K562 (cell line): ENCODE data around the gene RNF115. TPM values are rescaled to one million over a fixed set of nuclear protein-coding genes. Genes with fewer than 3 reads are reported as not detected.
"Not testable (repeated sequence)": the region's sequence is repeated elsewhere in the genome, so short reads cannot be mapped to it uniquely, and the experiment has no call there.

Source experiments
- ATAC-seq: fragments of 200-7000 bp; cut with Tn5 transposase; 3 replicates; pipeline ENCODE4 v1.9.1; 2020; ENCODE audit warnings: moderate library complexity
- BruUV-seq: library from RNA; stranded (reverse); fragments of 400-500 nt; replicated peaks from 2 replicates; lab custom pipeline; 2021; lab: Mats Ljungman, UMichigan
- CTCF ChIA-PET: fragments of 300-600 bp; formaldehyde crosslinking; extraction: SDS; loops from one replicate; lab custom pipeline; 2021; ENCODE audit warnings: low intra/inter-chr PET ratio; lab: Yijun Ruan, JAX
- POLR2A ChIA-PET: fragments of 300-600, 350-650 bp; sonication (Branson Sonifier 250); formaldehyde crosslinking; extraction: SDS; loops from one replicate; lab custom pipeline; 2021; ENCODE audit warnings: antibody characterized with exemption, inconsistent platforms; lab: Yijun Ruan, JAX
- DNase-seq, 4 experiments: peaks; one replicate each; pipeline versions ENCODE4 v3.0.0 to v3.0.0-alpha.2; 2011 to 2018; ENCODE audit warnings: low spot score in 3 of 4, mixed read lengths in 3 of 4; ENCODE audit errors: extremely low read depth in 1 of 4
- FAIRE-seq: peaks from 2 replicates; lab custom pipeline; 2011; peaks lifted over from hg19 to GRCh38; lab: Jason Lieb, UNC
- H2AFZ ChIP-seq: 2 replicates; pipeline ENCODE4 v1.6.0; 2011; ENCODE audit warnings: low read depth, low read length, control low read depth, inconsistent platforms
- H3K27ac ChIP-seq: fragments of 200-600 bp; 3 replicates; pipeline ENCODE4 v1.8.0; 2011; ENCODE audit warnings: low read depth, mild to moderate bottlenecking, control low read depth, inconsistent platforms, low read length, moderate library complexity, mixed read lengths; ENCODE audit errors: extremely low read depth
- H3K27me3 ChIP-seq, 2 experiments: fragments of 300-600 bp in 1 of 2; 2 replicates in 1 of 2; 3 replicates in 1 of 2; pipeline versions ENCODE4 v1.6.0 to v1.8.0; 2011; ENCODE audit warnings: inconsistent platforms in 2 of 2, low read length in 2 of 2, mild to moderate bottlenecking in 1 of 2, mixed read lengths in 1 of 2, moderate library complexity in 1 of 2; ENCODE audit not compliant: control insufficient read depth in 2 of 2, insufficient read depth in 2 of 2
- H3K36me3 ChIP-seq: fragments of 300-600 bp; 3 replicates; pipeline ENCODE4 v1.8.0; 2011; ENCODE audit warnings: mild to moderate bottlenecking, low read length, inconsistent platforms; ENCODE audit not compliant: control insufficient read depth, insufficient read depth
- H3K4me1 ChIP-seq, 2 experiments: fragments of 200-600 bp in 1 of 2; replicated peaks in 1 of 2; 2 replicates in 1 of 2; 3 replicates in 1 of 2; pipeline versions ENCODE4 v1.5.1 to v1.8.0; 2011; ENCODE audit warnings: inconsistent platforms in 2 of 2, low read length in 2 of 2, mild to moderate bottlenecking in 1 of 2, mixed read lengths in 1 of 2, moderate library complexity in 1 of 2; ENCODE audit not compliant: control insufficient read depth in 2 of 2, insufficient read depth in 2 of 2
- H3K4me2 ChIP-seq: 2 replicates; pipeline ENCODE4 v1.6.1; 2011; ENCODE audit warnings: low read length, control low read depth, inconsistent platforms, mixed read lengths; ENCODE audit not compliant: insufficient read depth
- H3K4me3 ChIP-seq: fragments of 200-600 bp; sonication (generic), shearing (Covaris generic); 2 replicates; pipeline ENCODE4 v1.5.1; 2016; ENCODE audit warnings: control low read depth, inconsistent platforms
- H3K79me2 ChIP-seq: fragments of 200-600 bp; 3 replicates; pipeline ENCODE4 v1.8.0; 2011; ENCODE audit warnings: low read length, inconsistent platforms; ENCODE audit not compliant: control insufficient read depth, insufficient read depth
- H3K9ac ChIP-seq, 2 experiments: 2 replicates each; pipeline versions ENCODE4 v1.6.0 to v1.6.1; 2011; ENCODE audit warnings: low read depth in 2 of 2, low read length in 2 of 2, control low read depth in 1 of 2, inconsistent platforms in 1 of 2, mild to moderate bottlenecking in 1 of 2, mixed read lengths in 1 of 2; ENCODE audit not compliant: insufficient read depth in 1 of 2
- H3K9me1 ChIP-seq: one replicate; pipeline ENCODE4 v1.6.0; 2011; ENCODE audit warnings: inconsistent platforms, mild to moderate bottlenecking, low read length, moderate library complexity; ENCODE audit not compliant: control insufficient read depth, insufficient read depth
- H3K9me3 ChIP-seq: replicated peaks from 2 replicates; pipeline ENCODE4 v1.5.1; 2011; ENCODE audit warnings: low read depth, low read length, inconsistent platforms; ENCODE audit not compliant: control insufficient read depth, insufficient read depth
- H4K20me1 ChIP-seq: replicated peaks from 2 replicates; pipeline ENCODE4 v1.6.1; 2011; ENCODE audit warnings: low read length, inconsistent platforms, mixed read lengths; ENCODE audit not compliant: control insufficient read depth, insufficient read depth
- HLTF ChIP-seq: fragments of 450-650 bp; IDR thresholded peaks from 2 replicates; pipeline ENCODE4 v1.6.1; 2016
- MCM7 ChIP-seq, 2 experiments: fragments of 450-650 bp; IDR thresholded peaks; 2 replicates each; pipeline ENCODE4 v1.6.1; 2016 to 2018
- OTX1 ChIP-seq: fragments of 450-650 bp; formaldehyde crosslinking; IDR thresholded peaks from 2 replicates; pipeline ENCODE4 v1.4.0; 2022; ENCODE audit warnings: mild to moderate bottlenecking
- PCBP2 ChIP-seq: fragments of 200-400 bp; formaldehyde crosslinking; IDR thresholded peaks from 2 replicates; pipeline ENCODE4 v1.6.1; 2018; ENCODE audit warnings: low read length, low read depth, mild to moderate bottlenecking, moderate library complexity; ENCODE audit not compliant: poor library complexity, severe bottlenecking
- PKNOX1 ChIP-seq: fragments of 450-650 bp; IDR thresholded peaks from 2 replicates; pipeline ENCODE4 v1.6.1; 2016
- POLR2B ChIP-seq: fragments of 450-650 bp; IDR thresholded peaks from 2 replicates; pipeline ENCODE4 v1.6.1; 2018; ENCODE audit warnings: low read depth; ENCODE audit not compliant: partially characterized antibody
- PRMT5 ChIP-seq: sonication (generic); formaldehyde crosslinking; IDR thresholded peaks from 2 replicates; pipeline ENCODE4 v1.5.0; 2020; ENCODE audit warnings: missing genetic modification reagents
- TEAD2 ChIP-seq: fragments of 450-650 bp; IDR thresholded peaks from 2 replicates; pipeline ENCODE4 v1.6.1; 2016; ENCODE audit warnings: missing genetic modification characterization, control low read depth, missing compliant biosample characterization
- ZC3H11A ChIP-seq: IDR thresholded peaks from 2 replicates; pipeline ENCODE4 v1.6.1; 2012; ENCODE audit warnings: low read depth, low read length, improper control_type of control experiment
- ZNF57 ChIP-seq: fragments of 450-650 bp; formaldehyde crosslinking; IDR thresholded peaks from 2 replicates; pipeline ENCODE4 v1.4.0; 2020; ENCODE audit warnings: mild to moderate bottlenecking, moderate library complexity
- WGBS: fragments of 100-300 bp; shearing (Covaris generic); methylation state at CpG from one replicate; pipeline ENCODE4 v1.1.6; 2016; ENCODE audit warnings: low coverage, mixed read lengths; ENCODE audit not compliant: insufficient coverage; ENCODE audit errors: missing lambda C conversion rate; 5-methylcytosine and 5-hydroxymethylcytosine counted together
- in situ Hi-C: fragments of 300-500 bp; cut with MboI; formaldehyde crosslinking; loops from 4 replicates; pipeline ENCODE4 v1.15.0; 2018; ENCODE audit warnings: inconsistent platforms, mixed read lengths
- intact Hi-C: fragments of 100-400 bp; cut with micrococcal nuclease; formaldehyde crosslinking; loops from 2 replicates; pipeline ENCODE4 v1.14.2; 2022
- polyA plus RNA-seq, 8 experiments: library from polyadenylated mRNA; depleted of rRNA in 4 of 8; stranded (reverse) in 5 of 8; unstranded in 3 of 8; fragments of >200 nt; fragmentation: Nextera tagmentation in 2 of 8; fragmentation: Illumina TruSeq in 1 of 8; extraction: Ambion mirVana in 2 of 8; extraction: Trizol in 1 of 8; gene quantifications; 2 replicates each; pipeline versions ENCODE4 v1.2.1 to v1.2.3, GENCODE V29; 2011 to 2014; ENCODE audit warnings: inconsistent platforms in 1 of 8, missing spikeins in 1 of 8
- total RNA-seq, 7 experiments: library from RNA; depleted of rRNA in 6 of 7; stranded (reverse); fragments of >200 nt in 6 of 7; fragmentation: Illumina TruSeq in 2 of 7; extraction: Trizol in 2 of 7; gene quantifications; 2 replicates each; pipeline versions ENCODE4 v1.2.1 to v1.2.3, GENCODE V29; 2011 to 2021; ENCODE audit warnings: low replicate concordance in 1 of 7
- TF ChIP-seq, protein P1 (sequence below): sonication (generic); formaldehyde crosslinking; IDR thresholded peaks from 2 replicates; pipeline ENCODE4 v1.8.1; 2023; ENCODE audit warnings: mild to moderate bottlenecking, missing genetic modification reagents
- TF ChIP-seq, protein P2 (sequence below): sonication (generic); formaldehyde crosslinking; IDR thresholded peaks from 2 replicates; pipeline ENCODE4 v1.8.0; 2022; ENCODE audit warnings: mild to moderate bottlenecking, low read depth, missing genetic modification reagents

RNF115 gene
- total and polyA plus RNA-seq, 9 of the 15 experiments (the other 6 are each of a cell fraction or from before 2014, with no cell fraction given), result 1.9 to 14.3 (median 9.5) TPM

DNA sequence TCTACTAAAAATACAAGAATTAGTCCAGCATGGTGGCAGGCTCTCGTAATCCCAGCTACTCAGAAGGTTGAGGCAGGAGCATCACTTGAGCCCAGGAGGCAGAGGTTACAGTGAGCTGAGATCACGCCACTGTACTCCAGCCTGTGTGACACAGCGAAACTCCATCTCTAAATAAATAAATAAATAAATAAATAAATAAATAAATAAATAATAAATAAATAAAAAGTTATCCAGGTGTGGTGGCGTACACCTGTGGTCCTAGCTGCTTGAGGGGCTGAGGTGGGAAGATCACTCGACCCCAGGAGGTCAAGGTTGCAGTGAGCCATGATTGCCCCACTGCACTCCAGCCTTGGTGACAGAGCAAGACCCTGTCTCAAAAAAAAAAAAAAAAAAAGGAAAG is 105.4 kb downstream of the RNF115 start:
- 36% methylated on average over 5 of the region's 5 CpGs for WGBS

GRCh38 chr1:145717833-145718232 is 106.1 kb downstream of the RNF115 start:
- TF ChIP-seq, protein P1, sequence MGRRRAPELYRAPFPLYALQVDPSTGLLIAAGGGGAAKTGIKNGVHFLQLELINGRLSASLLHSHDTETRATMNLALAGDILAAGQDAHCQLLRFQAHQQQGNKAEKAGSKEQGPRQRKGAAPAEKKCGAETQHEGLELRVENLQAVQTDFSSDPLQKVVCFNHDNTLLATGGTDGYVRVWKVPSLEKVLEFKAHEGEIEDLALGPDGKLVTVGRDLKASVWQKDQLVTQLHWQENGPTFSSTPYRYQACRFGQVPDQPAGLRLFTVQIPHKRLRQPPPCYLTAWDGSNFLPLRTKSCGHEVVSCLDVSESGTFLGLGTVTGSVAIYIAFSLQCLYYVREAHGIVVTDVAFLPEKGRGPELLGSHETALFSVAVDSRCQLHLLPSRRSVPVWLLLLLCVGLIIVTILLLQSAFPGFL (CRISPR knock-in tag), result no peak
- TF ChIP-seq, protein P2, sequence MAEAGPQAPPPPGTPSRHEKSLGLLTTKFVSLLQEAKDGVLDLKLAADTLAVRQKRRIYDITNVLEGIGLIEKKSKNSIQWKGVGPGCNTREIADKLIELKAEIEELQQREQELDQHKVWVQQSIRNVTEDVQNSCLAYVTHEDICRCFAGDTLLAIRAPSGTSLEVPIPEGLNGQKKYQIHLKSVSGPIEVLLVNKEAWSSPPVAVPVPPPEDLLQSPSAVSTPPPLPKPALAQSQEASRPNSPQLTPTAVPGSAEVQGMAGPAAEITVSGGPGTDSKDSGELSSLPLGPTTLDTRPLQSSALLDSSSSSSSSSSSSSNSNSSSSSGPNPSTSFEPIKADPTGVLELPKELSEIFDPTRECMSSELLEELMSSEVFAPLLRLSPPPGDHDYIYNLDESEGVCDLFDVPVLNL (CRISPR knock-in tag), result no peak
- TF ChIP-seq ZNF57 (CRISPR knock-in tag) (no peak), HLTF (no peak), PKNOX1 (no peak), TEAD2 (tag) (no peak), MCM7 (IDR thresholded peaks at IDR 0.05) (no peak), OTX1 (CRISPR knock-in tag) (no peak), POLR2B (no peak), PCBP2 (no peak), PRMT5 (CRISPR knock-in tag) (no peak)
- Histone ChIP-seq H3K27ac (no peak overlapping the region), H3K4me1 (peaks cover 4 to 9% of the 10 kb centered on the region in 2 experiments; a peak in 3 of 5 replicates), H3K4me3 (no peak overlapping the region), H3K27me3 (0 out of 5 replicates have a peak, but pooled peaks cover 0 to 6% of the 10 kb centered on the region in 2 experiments), H3K9me1 (no peaks in the 10 kb centered on the region), H3K36me3 (no peaks in the 10 kb centered on the region), H4K20me1 (no peaks in the 10 kb centered on the region), H2AFZ (no peak overlapping the region), H3K79me2 (no peaks in the 10 kb centered on the region), H3K9me3 (no peaks in the 10 kb centered on the region), H3K9ac (no peak overlapping the region), H3K4me2 (no peak overlapping the region)
- ChIA-PET POLR2A (no interaction called here), CTCF (no interaction called here)
- BruUV-seq, result no TSS peak
- in situ Hi-C loops (no loop called here), intact Hi-C loops (no loop called here)
- FAIRE-seq, result no peak
- no peak for ATAC-seq
- WGBS, result 7% methylated on average over 1 of the region's 1 CpG
- no peak for DNase-seq

More for the DNA sequence above, 105.4 kb downstream of the RNF115 start:
- H3K4me2 ChIP-seq, H3K9me3 ChIP-seq, BruUV-seq, H2AFZ ChIP-seq, FAIRE-seq, H3K27ac ChIP-seq, H3K9me1 ChIP-seq, POLR2A ChIA-PET, ATAC-seq, H3K79me2 ChIP-seq, H3K27me3 ChIP-seq, H3K36me3 ChIP-seq, intact Hi-C loops, H4K20me1 ChIP-seq, DNase-seq, H3K4me3 ChIP-seq, H3K9ac ChIP-seq, H3K4me1 ChIP-seq, in situ Hi-C loops: not testable (repeated sequence)
- CTCF ChIA-PET, result interaction anchor here (1.2 kb wide), 1 partner anchor 8 kb away, joined by 4 read pairs; no protein-coding TSS in a partner anchor
- TF ChIP-seq ZC3H11A, result 0 out of 2 replicates have a peak, but pooled peaks have one; percentile 53
